PFSK-1 (cell line): ENCODE data around the gene AUTS2.

Experiments used
- FOXP2 ChIP-seq: optimal IDR thresholded peaks from 2 replicates; pipeline ENCODE3; 2011; ENCODE audit warnings: borderline replicate concordance, control low read depth, inconsistent platforms; ENCODE audit not compliant: insufficient read depth; ENCODE audit errors: extremely low read length, extremely low read depth
- POLR2AphosphoS5 ChIP-seq: IDR thresholded peaks from 2 replicates; pipeline ENCODE4 v1.6.1; 2012; ENCODE audit warnings: low read depth, mild to moderate bottlenecking, control low read depth, low read length, moderate library complexity
- SIN3A ChIP-seq: IDR thresholded peaks from 2 replicates; pipeline ENCODE4 v1.6.1; 2012; ENCODE audit warnings: mild to moderate bottlenecking, low read length, moderate library complexity, borderline replicate concordance; ENCODE audit not compliant: insufficient read depth
- TAF1 ChIP-seq: IDR thresholded peaks from 2 replicates; pipeline ENCODE4 v1.6.1; 2012; ENCODE audit warnings: low read length, control low read depth, borderline replicate concordance; ENCODE audit not compliant: insufficient read depth
- TF ChIP-seq, protein P1 (sequence below), 2 experiments: IDR thresholded peaks; 2 replicates each; pipeline versions ENCODE4 v1.6.1 to v1.8.0; 2011 to 2012; ENCODE audit warnings: low read depth in 2 of 2, low read length in 2 of 2, control low read depth in 1 of 2, inconsistent platforms in 1 of 2, mild to moderate bottlenecking in 1 of 2, moderate library complexity in 1 of 2; ENCODE audit not compliant: insufficient read depth in 1 of 2

AUTS2 gene

DNA sequence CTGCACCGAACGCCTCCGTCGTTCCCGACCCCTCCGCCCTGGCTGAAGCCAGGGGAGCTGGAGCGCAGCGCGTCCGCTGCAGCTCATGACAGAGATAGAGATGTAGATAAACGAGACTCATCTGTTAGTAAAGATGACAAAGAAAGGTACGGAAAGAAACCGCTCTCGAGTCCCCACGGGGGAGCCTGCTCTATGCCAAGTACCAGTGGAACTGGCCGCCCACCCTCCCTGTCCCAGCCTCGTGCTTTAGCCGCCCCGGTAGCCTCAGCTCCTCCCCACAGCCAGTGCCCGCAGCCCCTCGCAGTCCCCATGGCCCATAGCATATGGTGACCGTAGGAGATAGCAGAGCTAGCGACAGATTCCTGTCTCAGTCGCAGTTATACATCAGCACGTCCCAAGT is 1189.0 kb downstream of the AUTS2 start:
- TF ChIP-seq, protein P1, sequence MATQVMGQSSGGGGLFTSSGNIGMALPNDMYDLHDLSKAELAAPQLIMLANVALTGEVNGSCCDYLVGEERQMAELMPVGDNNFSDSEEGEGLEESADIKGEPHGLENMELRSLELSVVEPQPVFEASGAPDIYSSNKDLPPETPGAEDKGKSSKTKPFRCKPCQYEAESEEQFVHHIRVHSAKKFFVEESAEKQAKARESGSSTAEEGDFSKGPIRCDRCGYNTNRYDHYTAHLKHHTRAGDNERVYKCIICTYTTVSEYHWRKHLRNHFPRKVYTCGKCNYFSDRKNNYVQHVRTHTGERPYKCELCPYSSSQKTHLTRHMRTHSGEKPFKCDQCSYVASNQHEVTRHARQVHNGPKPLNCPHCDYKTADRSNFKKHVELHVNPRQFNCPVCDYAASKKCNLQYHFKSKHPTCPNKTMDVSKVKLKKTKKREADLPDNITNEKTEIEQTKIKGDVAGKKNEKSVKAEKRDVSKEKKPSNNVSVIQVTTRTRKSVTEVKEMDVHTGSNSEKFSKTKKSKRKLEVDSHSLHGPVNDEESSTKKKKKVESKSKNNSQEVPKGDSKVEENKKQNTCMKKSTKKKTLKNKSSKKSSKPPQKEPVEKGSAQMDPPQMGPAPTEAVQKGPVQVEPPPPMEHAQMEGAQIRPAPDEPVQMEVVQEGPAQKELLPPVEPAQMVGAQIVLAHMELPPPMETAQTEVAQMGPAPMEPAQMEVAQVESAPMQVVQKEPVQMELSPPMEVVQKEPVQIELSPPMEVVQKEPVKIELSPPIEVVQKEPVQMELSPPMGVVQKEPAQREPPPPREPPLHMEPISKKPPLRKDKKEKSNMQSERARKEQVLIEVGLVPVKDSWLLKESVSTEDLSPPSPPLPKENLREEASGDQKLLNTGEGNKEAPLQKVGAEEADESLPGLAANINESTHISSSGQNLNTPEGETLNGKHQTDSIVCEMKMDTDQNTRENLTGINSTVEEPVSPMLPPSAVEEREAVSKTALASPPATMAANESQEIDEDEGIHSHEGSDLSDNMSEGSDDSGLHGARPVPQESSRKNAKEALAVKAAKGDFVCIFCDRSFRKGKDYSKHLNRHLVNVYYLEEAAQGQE (IDR thresholded peaks at IDR 0.05; ENCODE audit: insufficient read depth in 1 of 2, low read depth in 2 of 2, low read length in 2 of 2) = no peak
- TF ChIP-seq FOXP2 = no peak

DNA sequence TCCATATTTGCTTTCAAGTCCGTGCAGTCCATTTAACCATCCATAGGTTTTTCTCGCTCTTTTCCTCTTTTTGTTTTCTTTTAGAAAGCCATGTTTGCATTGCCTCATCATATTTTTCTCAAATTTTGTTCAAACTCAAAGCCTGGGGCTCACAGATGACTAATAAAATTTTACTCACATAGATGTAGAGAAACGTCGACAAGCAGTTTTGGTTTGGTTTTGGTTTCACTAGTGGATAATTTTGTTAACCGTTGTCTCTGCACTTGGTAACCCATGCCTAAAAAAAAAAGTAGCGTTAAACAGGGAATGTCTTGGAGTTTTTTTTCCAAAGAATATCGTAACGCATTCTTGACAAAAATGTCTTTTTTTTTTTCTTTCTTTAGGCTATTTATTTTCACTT is 1189.5 kb downstream of the AUTS2 start:
- TF ChIP-seq POLR2AphosphoS5 (no peak), TAF1 (no peak), FOXP2 (no peak), SIN3A (no peak)
- TF ChIP-seq, protein P1 (IDR thresholded peaks at IDR 0.05; ENCODE audit: insufficient read depth in 1 of 2, low read depth in 2 of 2, low read length in 2 of 2) = no peak

DNA sequence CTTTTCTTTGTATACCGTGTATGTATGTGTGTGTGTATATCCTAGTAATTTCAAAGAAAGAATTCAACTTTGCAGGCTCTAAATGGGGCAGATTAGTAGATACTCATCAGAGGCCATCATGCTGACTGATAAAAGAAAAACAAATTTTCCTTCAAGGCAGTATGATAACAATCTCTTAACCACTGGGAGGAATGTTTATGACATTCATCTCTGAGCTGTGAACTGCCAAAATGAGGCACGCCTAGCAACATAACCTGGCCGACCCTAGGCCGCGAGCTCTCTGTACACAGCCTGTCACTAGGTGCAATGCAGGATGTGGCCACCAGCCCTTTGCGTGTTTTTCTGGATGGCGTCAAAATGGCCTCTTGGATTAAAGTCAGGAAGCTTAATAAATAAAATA is 1190.0 kb downstream of the AUTS2 start:
- TF ChIP-seq TAF1 = no peak
- TF ChIP-seq SIN3A = no peak
- TF ChIP-seq, protein P1 (IDR thresholded peaks at IDR 0.05; ENCODE audit: insufficient read depth in 1 of 2, low read depth in 2 of 2, low read length in 2 of 2) = no peak
- no peak for TF ChIP-seq FOXP2
- no peak for TF ChIP-seq POLR2AphosphoS5

DNA sequence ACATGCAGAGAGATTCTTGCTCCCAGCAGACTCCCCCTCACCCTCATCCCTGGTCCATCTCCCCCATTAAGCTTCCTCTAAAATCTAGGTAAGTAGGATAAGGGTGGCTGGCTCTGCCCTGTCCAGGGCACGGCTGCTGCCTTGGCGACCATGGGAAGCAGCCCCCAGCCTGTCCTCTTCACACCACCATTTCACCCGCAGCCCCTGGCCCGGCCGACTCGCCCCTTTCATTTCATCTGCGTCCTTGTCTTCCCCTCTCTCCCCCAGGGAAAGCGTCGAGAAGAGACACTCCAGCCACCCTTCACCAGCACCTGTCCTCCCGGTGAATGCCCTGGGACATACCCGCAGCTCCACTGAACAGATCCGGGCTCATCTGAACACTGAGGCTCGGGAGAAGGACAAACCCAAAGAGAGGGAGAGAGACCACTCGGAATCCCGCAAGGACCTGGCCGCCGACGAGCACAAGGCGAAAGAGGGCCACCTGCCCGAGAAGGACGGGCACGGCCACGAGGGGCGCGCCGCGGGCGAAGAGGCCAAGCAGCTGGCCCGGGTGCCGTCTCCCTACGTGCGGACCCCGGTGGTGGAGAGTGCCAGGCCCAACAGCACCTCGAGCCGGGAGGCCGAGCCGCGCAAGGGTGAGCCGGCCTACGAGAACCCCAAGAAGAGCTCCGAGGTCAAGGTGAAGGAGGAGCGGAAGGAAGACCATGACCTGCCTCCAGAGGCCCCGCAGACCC is 1191.4 kb downstream of the AUTS2 start:
- TF ChIP-seq TAF1 = no peak
- no peak for TF ChIP-seq SIN3A
- TF ChIP-seq FOXP2 = no peak
- TF ChIP-seq, protein P1 (IDR thresholded peaks at IDR 0.05; ENCODE audit: insufficient read depth in 1 of 2, low read depth in 2 of 2, low read length in 2 of 2) = no peak
- TF ChIP-seq POLR2AphosphoS5 = no peak
